Measurements from ENCODE around the gene PIK3CG. TPM values are rescaled to one million over a fixed set of nuclear protein-coding genes. Genes with fewer than 3 reads are reported as not detected.
"Not testable (repeated sequence)": the region's sequence is repeated elsewhere in the genome, so short reads cannot be mapped to it uniquely, and the experiment has no call there.

The PIK3CG gene
- total RNA-seq, 2 donors from 2014 or later: 8.0 to 8.5 TPM

GRCh38 chr7:106936236-106936635 is 71.2 kb downstream of the PIK3CG start:
- no peak overlapping the region for H3K27ac ChIP-seq
- H3K4me3 ChIP-seq: no peak overlapping the region
- no peaks in the 10 kb centered on the region for H3K36me3 ChIP-seq
- ATAC-seq (ENCODE audit: insufficient number of reproducible peaks, low FRiP score, low read depth) (no peak), DNase-seq (ENCODE audit: low spot score) (no peak)
- no peaks in the 10 kb centered on the region for H3K4me1 ChIP-seq (ENCODE audit: control insufficient read depth in 1 of 2, low read depth in 2 of 2)
- no peak for TF ChIP-seq CTCF (IDR thresholded peaks at IDR 0.05)
- no peaks in the 10 kb centered on the region for H3K27me3 ChIP-seq (replicated peaks; ENCODE audit: insufficient read depth)
- no peaks in the 10 kb centered on the region for H3K9me3 ChIP-seq

DNA sequence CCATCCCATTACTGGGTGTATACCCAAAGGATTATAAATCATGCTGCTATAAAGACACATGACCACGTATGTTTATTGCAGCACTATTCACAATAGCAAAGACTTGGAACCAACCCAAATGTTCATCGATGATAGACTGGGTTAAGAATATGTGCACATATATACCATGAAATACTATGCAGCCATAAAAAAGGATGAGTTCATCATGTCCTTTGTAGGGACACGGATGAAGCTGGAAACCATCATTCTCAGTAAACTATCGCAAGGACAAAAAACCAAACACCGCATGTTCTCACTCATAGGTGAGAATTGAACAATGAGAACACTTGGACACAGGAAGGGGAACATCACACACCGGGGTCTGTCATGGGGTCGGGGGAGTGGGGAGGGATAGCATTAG is 73.0 kb downstream of the PIK3CG start:
- H3K4me3 ChIP-seq; H3K4me1 ChIP-seq (ENCODE audit: control insufficient read depth in 1 of 2, low read depth in 2 of 2); H3K9me3 ChIP-seq; H3K36me3 ChIP-seq; ATAC-seq (ENCODE audit: insufficient number of reproducible peaks, low FRiP score, low read depth); DNase-seq (ENCODE audit: low spot score); H3K27ac ChIP-seq; H3K27me3 ChIP-seq (replicated peaks; ENCODE audit: insufficient read depth): not testable (repeated sequence)

DNA sequence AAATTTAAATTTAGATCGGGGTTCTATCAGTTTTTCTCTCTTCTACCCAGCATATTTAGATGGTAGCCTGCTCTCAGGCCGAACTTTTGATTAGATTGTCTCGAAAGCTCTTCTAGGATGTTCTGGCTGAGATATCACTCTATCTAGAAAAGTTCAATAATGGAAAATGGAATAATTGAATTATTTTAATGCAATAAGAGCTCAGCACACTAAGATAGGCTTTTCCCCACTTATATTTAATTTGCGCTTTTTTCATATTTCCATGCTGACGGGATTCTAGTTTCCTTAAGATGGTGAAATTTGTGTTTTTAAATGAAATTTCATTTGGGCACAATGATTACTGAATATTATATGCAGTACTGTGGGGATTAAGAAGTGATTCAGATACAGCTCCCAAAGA is 73.7 kb downstream of the PIK3CG start:
- H3K9me3 ChIP-seq: no peaks in the 10 kb centered on the region
- DNase-seq (ENCODE audit: low spot score) (no peak), ATAC-seq (ENCODE audit: insufficient number of reproducible peaks, low FRiP score, low read depth) (no peak)
- H3K4me1 ChIP-seq (ENCODE audit: control insufficient read depth in 1 of 2, low read depth in 2 of 2): no peaks in the 10 kb centered on the region
- no peak for TF ChIP-seq CTCF (IDR thresholded peaks at IDR 0.05)
- H3K27ac ChIP-seq: no peak overlapping the region
- H3K27me3 ChIP-seq (replicated peaks; ENCODE audit: insufficient read depth): no peaks in the 10 kb centered on the region
- no peak overlapping the region for H3K4me3 ChIP-seq
- no peaks in the 10 kb centered on the region for H3K36me3 ChIP-seq

DNA sequence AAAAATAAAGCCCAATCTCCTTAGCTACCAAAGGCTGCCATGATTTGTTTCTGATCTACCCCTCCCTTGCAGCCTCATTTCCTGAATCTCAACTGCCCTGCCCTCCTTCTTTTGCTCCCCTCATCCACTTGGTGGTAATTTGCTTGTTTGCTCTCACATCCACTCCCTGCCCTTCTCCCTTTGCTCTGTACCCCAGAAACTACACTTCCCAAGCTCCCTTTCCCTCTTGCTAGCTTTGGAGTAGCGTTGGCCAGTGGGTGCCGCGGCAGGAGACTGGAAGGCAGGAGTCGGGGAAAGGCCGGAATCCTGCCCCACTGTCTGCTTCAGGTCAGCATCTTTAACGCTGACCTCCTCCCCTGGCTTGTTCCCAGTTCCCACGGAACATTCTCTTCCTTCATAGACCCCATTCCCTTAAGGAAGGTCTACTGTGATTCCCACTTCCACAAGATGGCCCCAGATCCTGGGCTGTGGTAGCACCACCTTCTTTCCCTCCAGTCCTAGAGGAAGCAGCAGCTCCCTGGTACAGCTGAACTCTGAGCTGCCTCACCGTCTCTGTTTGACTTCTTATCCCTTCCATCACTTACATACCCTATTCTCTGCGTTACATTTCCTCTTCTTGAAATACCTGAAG is 79.1 kb downstream of the PIK3CG start:
- no peak overlapping the region for H3K27ac ChIP-seq
- no peaks in the 10 kb centered on the region for H3K36me3 ChIP-seq
- no peak overlapping the region for H3K4me3 ChIP-seq
- H3K27me3 ChIP-seq (replicated peaks; ENCODE audit: insufficient read depth): no peaks in the 10 kb centered on the region
- ATAC-seq (ENCODE audit: insufficient number of reproducible peaks, low FRiP score, low read depth): no peak
- no peaks in the 10 kb centered on the region for H3K4me1 ChIP-seq (ENCODE audit: control insufficient read depth in 1 of 2, low read depth in 2 of 2)
- no peak for TF ChIP-seq CTCF (IDR thresholded peaks at IDR 0.05)
- no peak for DNase-seq (ENCODE audit: low spot score)
- no peaks in the 10 kb centered on the region for H3K9me3 ChIP-seq

DNA sequence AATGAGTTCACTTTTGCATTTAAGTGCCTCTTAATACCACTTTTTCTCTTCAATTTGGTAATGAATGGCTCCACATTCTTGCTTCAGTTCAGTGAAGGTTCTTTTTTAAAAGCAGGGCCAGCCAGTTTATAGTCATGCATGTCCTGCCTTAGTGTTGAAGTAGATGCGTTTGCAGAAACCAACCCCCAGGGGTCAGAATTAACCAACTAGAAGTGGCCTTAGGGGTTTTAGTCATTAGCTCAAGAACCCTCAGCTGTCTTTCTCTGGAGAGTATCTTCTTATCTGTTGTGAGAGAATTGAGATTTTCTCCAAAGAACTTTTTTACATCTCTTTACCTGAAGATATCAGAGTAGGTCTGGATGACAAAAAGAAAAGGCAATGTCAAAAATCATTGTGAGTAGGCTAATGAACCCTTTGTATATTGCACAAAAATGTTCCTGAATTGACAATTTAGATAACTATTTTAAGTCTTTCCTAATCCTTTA is 82.2 kb downstream of the PIK3CG start:
- no peak for DNase-seq (ENCODE audit: low spot score)
- Histone ChIP-seq H3K36me3 (no peaks in the 10 kb centered on the region), H3K27me3 (replicated peaks; ENCODE audit: insufficient read depth) (no peaks in the 10 kb centered on the region), H3K4me1 (ENCODE audit: control insufficient read depth in 1 of 2, low read depth in 2 of 2) (no peaks in the 10 kb centered on the region), H3K4me3 (no peak overlapping the region), H3K27ac (no peak overlapping the region), H3K9me3 (no peaks in the 10 kb centered on the region)
- TF ChIP-seq CTCF (IDR thresholded peaks at IDR 0.05): peak; percentile 48
- no peak for ATAC-seq (ENCODE audit: insufficient number of reproducible peaks, low FRiP score, low read depth)
